Muscle of leg (tissue), 11 donors: Measurements from ENCODE around the gene SLC6A9. TPM values are rescaled to one million over a fixed set of nuclear protein-coding genes. Genes with fewer than 3 reads are reported as not detected.

Experiments
- DNase-seq: peaks from one replicate; pipeline ENCODE4 v3.0.0; 2013
- H3K27ac ChIP-seq: one replicate; pipeline ENCODE4 v1.5.1; 2013; ENCODE audit warnings: mild to moderate bottlenecking, low read length, control low read depth
- H3K27me3 ChIP-seq: one replicate; pipeline ENCODE4 v1.6.1; 2013; ENCODE audit warnings: low read length; ENCODE audit not compliant: control insufficient read depth, insufficient read depth
- H3K36me3 ChIP-seq: one replicate; pipeline ENCODE4 v1.6.1; 2013; ENCODE audit warnings: low read length; ENCODE audit not compliant: control insufficient read depth, insufficient read depth
- H3K4me1 ChIP-seq: one replicate; pipeline ENCODE4 v1.6.1; 2013; ENCODE audit warnings: low read length; ENCODE audit not compliant: control insufficient read depth, insufficient read depth
- H3K4me3 ChIP-seq: one replicate; pipeline ENCODE4 v1.5.1; 2013; ENCODE audit warnings: low read length, control low read depth
- H3K9me3 ChIP-seq: replicated peaks from 2 replicates; pipeline ENCODE4 v1.6.1; 2013; ENCODE audit warnings: low read depth, low read length; ENCODE audit not compliant: control insufficient read depth
- WGBS: methylation state at CpG from one replicate; pipeline ENCODE4 v1.1.5; 2013; ENCODE audit warnings: missing lambda C conversion rate; ENCODE audit not compliant: insufficient coverage; 5-methylcytosine and 5-hydroxymethylcytosine counted together
- polyA plus RNA-seq, 8 donors: library from polyadenylated mRNA; unstranded; fragments of 120-200 nt; gene quantifications; one replicate each; pipeline versions ENCODE4 v1.2.1 to v1.2.3, GENCODE V29; 2013; ENCODE audit warnings: inconsistent platforms in 1 of 8, low replicate concordance in 1 of 8; ENCODE audit not compliant: insufficient read length in 8 of 8, insufficient read depth in 1 of 8
- total RNA-seq: library from RNA; stranded (reverse); fragments of 120-200 nt; gene quantifications from one replicate; pipeline ENCODE4 v1.2.4, GENCODE V29; 2013

SLC6A9 gene
- total and polyA plus RNA-seq, 9 donors = 1.6 to 5.5 (median 3.4) TPM

GRCh38 chr1:43994794-43995790 is 36.2 kb downstream of the SLC6A9 start:
- Histone ChIP-seq H3K36me3 (no peaks in the 10 kb centered on the region), H3K9me3 (no peaks in the 10 kb centered on the region), H3K4me3 (no peak overlapping the region), H3K27ac (no peak overlapping the region), H3K27me3 (no peaks in the 10 kb centered on the region), H3K4me1 (peaks cover 36% of the 10 kb centered on the region)
- WGBS = 67% methylated on average over 13 of the region's 15 CpGs
- no peak for DNase-seq

GRCh38 chr1:43994071-43994470 is 37.2 kb downstream of the SLC6A9 start:
- Histone ChIP-seq H3K4me1 (peaks cover 36% of the 10 kb centered on the region), H3K27ac (no peak overlapping the region), H3K27me3 (no peaks in the 10 kb centered on the region), H3K4me3 (no peak overlapping the region), H3K9me3 (no peaks in the 10 kb centered on the region), H3K36me3 (no peaks in the 10 kb centered on the region)
- DNase-seq = no peak
- 87% methylated on average over 3 of the region's 7 CpGs for WGBS

- Histone ChIP-seq H3K4me3 (no peak overlapping the region), H3K4me1 (peaks cover 36% of the 10 kb centered on the region), H3K27ac (no peak overlapping the region), H3K9me3 (no peaks in the 10 kb centered on the region), H3K36me3 (no peaks in the 10 kb centered on the region), H3K27me3 (no peaks in the 10 kb centered on the region)
- no peak for DNase-seq
- WGBS = 88% methylated on average over 8 of the region's 9 CpGs
Measured at GRCh38 chr1:43993206-43993914, 37.9 kb downstream of the SLC6A9 start.

GRCh38 chr1:43992232-43992995 is 38.8 kb downstream of the SLC6A9 start:
- no peaks in the 10 kb centered on the region for H3K9me3 ChIP-seq
- 38% methylated on average over 11 of the region's 11 CpGs for WGBS
- peaks cover 28% of the 10 kb centered on the region for H3K4me1 ChIP-seq
- no peaks in the 10 kb centered on the region for H3K27me3 ChIP-seq
- H3K36me3 ChIP-seq = peaks cover under 1% of the 10 kb centered on the region
- H3K4me3 ChIP-seq = peak overlapping the region; percentile 70
- H3K27ac ChIP-seq = no peak overlapping the region
- no peak for DNase-seq

GRCh38 chr1:43991476-43992231 is 39.6 kb downstream of the SLC6A9 start, which contains the start of gene CCDC24:
Gene CCDC24 (plus strand): TSS chr1:43991599. CDS start chr1:43991879, 280 bp downstream.
- H3K4me3 ChIP-seq = peak within 1 kb of the TSS; percentile 70
- H3K9me3 ChIP-seq = no peaks in the 10 kb centered on the region
- peaks cover 21% of the 10 kb centered on the region for H3K4me1 ChIP-seq
- WGBS = 1% methylated on average over 53 of the region's 66 CpGs
- H3K27me3 ChIP-seq = no peaks in the 10 kb centered on the region
- peak; percentile 85 for DNase-seq
- peaks cover 4% of the 10 kb centered on the region for H3K36me3 ChIP-seq
- H3K27ac ChIP-seq = no peak within 1 kb of the TSS

GRCh38 chr1:43991200-43991475 is 40.1 kb downstream of the SLC6A9 start:
- H3K4me3 ChIP-seq = peak overlapping the region; percentile 70
- H3K27me3 ChIP-seq = no peaks in the 10 kb centered on the region
- peaks cover 9% of the 10 kb centered on the region for H3K36me3 ChIP-seq
- H3K4me1 ChIP-seq = peaks cover 16% of the 10 kb centered on the region
- no peaks in the 10 kb centered on the region for H3K9me3 ChIP-seq
- no peak overlapping the region for H3K27ac ChIP-seq
- WGBS = 0% methylated on average over 10 of the region's 10 CpGs
- no peak for DNase-seq

- H3K27me3 ChIP-seq = no peaks in the 10 kb centered on the region
- H3K27ac ChIP-seq = no peak overlapping the region
- peaks cover 14% of the 10 kb centered on the region for H3K4me1 ChIP-seq
- WGBS = 71% methylated on average over 17 of the region's 19 CpGs
- DNase-seq = no peak
- peak overlapping the region; percentile 70 for H3K4me3 ChIP-seq
- H3K9me3 ChIP-seq = no peaks in the 10 kb centered on the region
- peaks cover 14% of the 10 kb centered on the region for H3K36me3 ChIP-seq
Measured at GRCh38 chr1:43990271-43991199, 40.7 kb downstream of the SLC6A9 start.

- Histone ChIP-seq H3K9me3 (no peaks in the 10 kb centered on the region), H3K4me3 (no peak overlapping the region), H3K36me3 (peaks cover 27% of the 10 kb centered on the region), H3K27me3 (no peaks in the 10 kb centered on the region), H3K4me1 (peaks cover 13% of the 10 kb centered on the region), H3K27ac (no peak overlapping the region)
- 64% methylated on average over 6 of the region's 6 CpGs for WGBS
- no peak for DNase-seq
Measured at GRCh38 chr1:43987159-43987902, 43.9 kb downstream of the SLC6A9 start.
